H1 (cell line): ENCODE results near the gene PLEKHM1. TPM values are rescaled to one million over a fixed set of nuclear protein-coding genes. Genes with fewer than 3 reads are reported as not detected.

Source experiments
- ATF2 ChIP-seq: IDR thresholded peaks from 2 replicates; pipeline ENCODE4 v1.6.1; 2012; ENCODE audit warnings: low read length, inconsistent platforms
- CBX5 ChIP-seq: fragments of 300-800, 300-1000 bp; sonication (generic); IDR thresholded peaks from 2 replicates; pipeline ENCODE4 v1.7.1; 2016; ENCODE audit warnings: antibody characterized with exemption, low read length, low read depth
- CEBPB ChIP-seq: IDR thresholded peaks from 2 replicates; pipeline ENCODE4 v1.6.1; 2012; ENCODE audit warnings: low read depth, low read length
- JUND ChIP-seq: IDR thresholded peaks from 2 replicates; pipeline ENCODE4 v1.6.1; 2011; ENCODE audit warnings: mild to moderate bottlenecking, improper control_type of control experiment, low read length
- KDM5A ChIP-seq: fragments of 200-600 bp; IDR thresholded peaks from 2 replicates; pipeline ENCODE4 v1.7.1; 2012; ENCODE audit warnings: mild to moderate bottlenecking, low read length, inconsistent platforms, mixed read lengths
- POLR2A ChIP-seq, 2 experiments: IDR thresholded peaks; 1 replicate in 1 of 2; 2 replicates in 1 of 2; pipeline ENCODE4 v1.6.1; 2011; ENCODE audit warnings: low read depth in 2 of 2, low read length in 2 of 2, mild to moderate bottlenecking in 2 of 2; ENCODE audit errors: control extremely low read depth in 1 of 2
- SP2 ChIP-seq: IDR thresholded peaks from 2 replicates; pipeline ENCODE4 v1.6.1; 2012; ENCODE audit warnings: mild to moderate bottlenecking, low read length, inconsistent platforms
- YY1 ChIP-seq: IDR thresholded peaks from 2 replicates; pipeline ENCODE4 v1.6.1; 2011; ENCODE audit warnings: low read depth, mild to moderate bottlenecking, low read length
- polyA plus RNA-seq, 7 experiments: library from polyadenylated mRNA; depleted of rRNA in 3 of 7; stranded (reverse) in 5 of 7; unstranded in 2 of 7; fragments of >200 nt in 5 of 7; fragments of 200-250 nt in 2 of 7; gene quantifications; 1 replicate in 5 of 7; 2 replicates in 1 of 7; 4 replicates in 1 of 7; pipeline versions ENCODE4 v1.2.1 to v1.2.3, GENCODE V29; 2011 to 2013; ENCODE audit warnings: missing spikeins in 2 of 7, mixed read lengths in 2 of 7
- total RNA-seq: library from RNA; stranded (reverse); fragmentation: NEBNext Ultra II Directional; extraction: Animal tissue kit (Norgen Biotek cat#: 25700); gene quantifications from 2 replicates; pipeline ENCODE4 v1.2.1, GENCODE V29; 2021
- TF ChIP-seq, protein P1 (sequence below): fragments of 300-600 bp; sonication (generic); IDR thresholded peaks from 2 replicates; pipeline ENCODE4 v1.7.1; 2012; ENCODE audit warnings: low read length, moderate library complexity, mild to moderate bottlenecking, inconsistent platforms; ENCODE audit not compliant: insufficient replicate concordance

The PLEKHM1 gene
- total and polyA plus RNA-seq, 2 of the 8 experiments (the other 6 are each of a cell fraction or from before 2014, with no cell fraction given) = 7.6 to 17.9 TPM

DNA sequence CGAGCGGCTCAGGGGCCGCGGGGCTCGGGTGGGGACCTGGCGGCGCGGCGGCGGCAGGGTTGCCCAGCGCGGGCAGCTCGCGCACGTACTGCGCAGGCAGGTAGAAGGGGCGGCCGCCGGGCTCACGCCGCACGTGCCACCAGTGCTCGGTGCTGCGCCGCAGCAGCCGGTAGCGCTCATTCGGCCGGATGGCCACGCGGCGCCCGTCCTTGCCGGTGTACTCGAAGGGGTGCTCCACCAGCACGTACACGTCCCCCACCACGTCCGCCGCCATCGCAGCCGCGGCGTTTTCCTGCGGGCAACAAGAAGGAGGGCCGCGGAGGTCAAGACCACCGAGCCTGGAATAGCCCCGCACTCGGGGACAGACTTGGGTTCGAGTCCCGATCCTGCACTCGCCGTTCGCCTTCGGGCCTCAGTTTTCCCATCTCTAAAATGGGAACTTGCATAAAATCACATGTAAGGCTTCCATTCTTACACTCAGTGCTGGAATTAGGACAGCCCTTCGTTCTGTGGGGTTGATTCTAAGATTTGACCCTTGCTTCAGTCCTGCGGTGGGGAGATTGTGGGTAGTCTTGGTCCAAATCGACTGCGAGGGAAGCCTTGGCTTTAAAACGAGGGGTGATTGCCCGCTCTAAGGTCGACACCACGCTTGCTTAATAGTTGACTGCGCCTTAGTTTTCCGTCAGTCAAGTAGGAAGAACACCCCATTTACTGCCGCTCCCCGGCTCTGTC, 60.3 kb downstream of the PLEKHM1 start (continued):
- TF ChIP-seq, protein P1, sequence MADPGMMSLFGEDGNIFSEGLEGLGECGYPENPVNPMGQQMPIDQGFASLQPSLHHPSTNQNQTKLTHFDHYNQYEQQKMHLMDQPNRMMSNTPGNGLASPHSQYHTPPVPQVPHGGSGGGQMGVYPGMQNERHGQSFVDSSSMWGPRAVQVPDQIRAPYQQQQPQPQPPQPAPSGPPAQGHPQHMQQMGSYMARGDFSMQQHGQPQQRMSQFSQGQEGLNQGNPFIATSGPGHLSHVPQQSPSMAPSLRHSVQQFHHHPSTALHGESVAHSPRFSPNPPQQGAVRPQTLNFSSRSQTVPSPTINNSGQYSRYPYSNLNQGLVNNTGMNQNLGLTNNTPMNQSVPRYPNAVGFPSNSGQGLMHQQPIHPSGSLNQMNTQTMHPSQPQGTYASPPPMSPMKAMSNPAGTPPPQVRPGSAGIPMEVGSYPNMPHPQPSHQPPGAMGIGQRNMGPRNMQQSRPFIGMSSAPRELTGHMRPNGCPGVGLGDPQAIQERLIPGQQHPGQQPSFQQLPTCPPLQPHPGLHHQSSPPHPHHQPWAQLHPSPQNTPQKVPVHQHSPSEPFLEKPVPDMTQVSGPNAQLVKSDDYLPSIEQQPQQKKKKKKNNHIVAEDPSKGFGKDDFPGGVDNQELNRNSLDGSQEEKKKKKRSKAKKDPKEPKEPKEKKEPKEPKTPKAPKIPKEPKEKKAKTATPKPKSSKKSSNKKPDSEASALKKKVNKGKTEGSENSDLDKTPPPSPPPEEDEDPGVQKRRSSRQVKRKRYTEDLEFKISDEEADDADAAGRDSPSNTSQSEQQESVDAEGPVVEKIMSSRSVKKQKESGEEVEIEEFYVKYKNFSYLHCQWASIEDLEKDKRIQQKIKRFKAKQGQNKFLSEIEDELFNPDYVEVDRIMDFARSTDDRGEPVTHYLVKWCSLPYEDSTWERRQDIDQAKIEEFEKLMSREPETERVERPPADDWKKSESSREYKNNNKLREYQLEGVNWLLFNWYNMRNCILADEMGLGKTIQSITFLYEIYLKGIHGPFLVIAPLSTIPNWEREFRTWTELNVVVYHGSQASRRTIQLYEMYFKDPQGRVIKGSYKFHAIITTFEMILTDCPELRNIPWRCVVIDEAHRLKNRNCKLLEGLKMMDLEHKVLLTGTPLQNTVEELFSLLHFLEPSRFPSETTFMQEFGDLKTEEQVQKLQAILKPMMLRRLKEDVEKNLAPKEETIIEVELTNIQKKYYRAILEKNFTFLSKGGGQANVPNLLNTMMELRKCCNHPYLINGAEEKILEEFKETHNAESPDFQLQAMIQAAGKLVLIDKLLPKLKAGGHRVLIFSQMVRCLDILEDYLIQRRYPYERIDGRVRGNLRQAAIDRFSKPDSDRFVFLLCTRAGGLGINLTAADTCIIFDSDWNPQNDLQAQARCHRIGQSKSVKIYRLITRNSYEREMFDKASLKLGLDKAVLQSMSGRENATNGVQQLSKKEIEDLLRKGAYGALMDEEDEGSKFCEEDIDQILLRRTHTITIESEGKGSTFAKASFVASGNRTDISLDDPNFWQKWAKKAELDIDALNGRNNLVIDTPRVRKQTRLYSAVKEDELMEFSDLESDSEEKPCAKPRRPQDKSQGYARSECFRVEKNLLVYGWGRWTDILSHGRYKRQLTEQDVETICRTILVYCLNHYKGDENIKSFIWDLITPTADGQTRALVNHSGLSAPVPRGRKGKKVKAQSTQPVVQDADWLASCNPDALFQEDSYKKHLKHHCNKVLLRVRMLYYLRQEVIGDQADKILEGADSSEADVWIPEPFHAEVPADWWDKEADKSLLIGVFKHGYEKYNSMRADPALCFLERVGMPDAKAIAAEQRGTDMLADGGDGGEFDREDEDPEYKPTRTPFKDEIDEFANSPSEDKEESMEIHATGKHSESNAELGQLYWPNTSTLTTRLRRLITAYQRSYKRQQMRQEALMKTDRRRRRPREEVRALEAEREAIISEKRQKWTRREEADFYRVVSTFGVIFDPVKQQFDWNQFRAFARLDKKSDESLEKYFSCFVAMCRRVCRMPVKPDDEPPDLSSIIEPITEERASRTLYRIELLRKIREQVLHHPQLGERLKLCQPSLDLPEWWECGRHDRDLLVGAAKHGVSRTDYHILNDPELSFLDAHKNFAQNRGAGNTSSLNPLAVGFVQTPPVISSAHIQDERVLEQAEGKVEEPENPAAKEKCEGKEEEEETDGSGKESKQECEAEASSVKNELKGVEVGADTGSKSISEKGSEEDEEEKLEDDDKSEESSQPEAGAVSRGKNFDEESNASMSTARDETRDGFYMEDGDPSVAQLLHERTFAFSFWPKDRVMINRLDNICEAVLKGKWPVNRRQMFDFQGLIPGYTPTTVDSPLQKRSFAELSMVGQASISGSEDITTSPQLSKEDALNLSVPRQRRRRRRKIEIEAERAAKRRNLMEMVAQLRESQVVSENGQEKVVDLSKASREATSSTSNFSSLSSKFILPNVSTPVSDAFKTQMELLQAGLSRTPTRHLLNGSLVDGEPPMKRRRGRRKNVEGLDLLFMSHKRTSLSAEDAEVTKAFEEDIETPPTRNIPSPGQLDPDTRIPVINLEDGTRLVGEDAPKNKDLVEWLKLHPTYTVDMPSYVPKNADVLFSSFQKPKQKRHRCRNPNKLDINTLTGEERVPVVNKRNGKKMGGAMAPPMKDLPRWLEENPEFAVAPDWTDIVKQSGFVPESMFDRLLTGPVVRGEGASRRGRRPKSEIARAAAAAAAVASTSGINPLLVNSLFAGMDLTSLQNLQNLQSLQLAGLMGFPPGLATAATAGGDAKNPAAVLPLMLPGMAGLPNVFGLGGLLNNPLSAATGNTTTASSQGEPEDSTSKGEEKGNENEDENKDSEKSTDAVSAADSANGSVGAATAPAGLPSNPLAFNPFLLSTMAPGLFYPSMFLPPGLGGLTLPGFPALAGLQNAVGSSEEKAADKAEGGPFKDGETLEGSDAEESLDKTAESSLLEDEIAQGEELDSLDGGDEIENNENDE = no peak
- TF ChIP-seq JUND = no peak
- TF ChIP-seq CEBPB = no peak
- TF ChIP-seq POLR2A (IDR thresholded peaks at IDR 0.05; ENCODE audit: control extremely low read depth in 1 of 2, low read depth in 2 of 2, low read length in 2 of 2) = no peak
- no peak for TF ChIP-seq KDM5A
- TF ChIP-seq CBX5 = no peak
- TF ChIP-seq ATF2 = no peak
- TF ChIP-seq YY1 = no peak
- TF ChIP-seq SP2 = no peak
